MCF 10A (cell line): ENCODE results near the gene UQCC3. TPM values are rescaled to one million over a fixed set of nuclear protein-coding genes. Genes with fewer than 3 reads are reported as not detected.

Source experiments
- BruUV-seq: library from RNA; stranded (reverse); fragments of 400-500 nt; replicated peaks from 2 replicates; lab custom pipeline; 2021; lab: Mats Ljungman, UMichigan
- CTCF ChIA-PET: fragments of 300-600 bp; sonication (Branson Sonifier 250); formaldehyde crosslinking; extraction: SDS; loops from one replicate; lab custom pipeline; 2021; ENCODE audit warnings: antibody characterized with exemption, inconsistent platforms; lab: Yijun Ruan, JAX
- POLR2A ChIA-PET: fragments of 300-600, 350-650 bp; sonication (Branson Sonifier 250); formaldehyde crosslinking; extraction: SDS; loops from one replicate; lab custom pipeline; 2020; ENCODE audit warnings: antibody characterized with exemption, inconsistent platforms; lab: Yijun Ruan, JAX
- DNase-seq: peaks from one replicate; pipeline ENCODE4 v3.0.0-alpha.2; 2018; ENCODE audit not compliant: unreplicated experiment
- H3K27ac Mint-ChIP-seq: one replicate; pipeline ENCODE4 v1.8.0; 2022; ENCODE audit warnings: mild to moderate bottlenecking, low read depth, mixed read lengths; ENCODE audit not compliant: unreplicated experiment
- H3K27me3 Mint-ChIP-seq: one replicate; pipeline ENCODE4 v1.8.0; 2022; ENCODE audit warnings: mixed read lengths; ENCODE audit not compliant: insufficient read depth, unreplicated experiment
- H3K36me3 Mint-ChIP-seq: one replicate; pipeline ENCODE4 v1.8.0; 2022; ENCODE audit warnings: mild to moderate bottlenecking, moderate library complexity, mixed read lengths; ENCODE audit not compliant: insufficient read depth, unreplicated experiment
- H3K4me1 Mint-ChIP-seq: one replicate; pipeline ENCODE4 v1.8.0; 2022; ENCODE audit warnings: mixed read lengths; ENCODE audit not compliant: insufficient read depth, unreplicated experiment
- H3K4me3 Mint-ChIP-seq: one replicate; pipeline ENCODE4 v1.8.0; 2022; ENCODE audit warnings: mild to moderate bottlenecking, moderate library complexity, mixed read lengths; ENCODE audit not compliant: unreplicated experiment
- H3K9me3 Mint-ChIP-seq: one replicate; pipeline ENCODE4 v1.8.0; 2022; ENCODE audit warnings: mixed read lengths; ENCODE audit not compliant: unreplicated experiment
- CTCF ChIP-seq: fragments of 200-600 bp; IDR thresholded peaks from one replicate; pipeline ENCODE4 v1.8.0; 2022; ENCODE audit warnings: antibody characterized with exemption, mild to moderate bottlenecking; ENCODE audit not compliant: unreplicated experiment
- intact Hi-C: fragments of 100-400 bp; cut with micrococcal nuclease; formaldehyde crosslinking; loops from 2 replicates; pipeline ENCODE4 v1.14.1; 2022
- total RNA-seq: library from RNA; stranded (reverse); gene quantifications from 2 replicates; pipeline ENCODE4 v1.2.3, GENCODE V29; 2022

UQCC3 gene
- total RNA-seq, 1 experiment from 2014 or later: 13.8 TPM

DNA sequence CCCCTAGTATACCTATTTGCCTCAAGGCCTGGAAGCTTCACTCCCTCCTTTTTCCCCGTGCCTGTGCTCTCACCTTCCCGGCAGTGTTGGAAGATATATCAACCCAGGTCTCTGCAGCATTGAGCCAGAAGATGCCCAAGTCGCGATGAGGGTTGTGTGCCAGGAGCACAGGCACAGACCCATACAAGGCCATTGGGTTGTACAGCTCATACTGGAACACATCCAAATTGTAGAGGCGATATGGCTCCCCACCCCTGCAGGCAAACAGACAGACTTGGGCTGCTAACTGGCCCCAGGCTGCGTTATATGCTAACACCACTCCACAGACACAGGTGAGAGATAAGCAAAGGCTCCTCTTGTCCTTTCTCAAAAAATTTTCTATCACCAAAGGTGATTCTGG is 39.0 kb upstream of the UQCC3 start:
- ChIA-PET POLR2A (interaction anchor here (1.5 kb wide), 1 partner anchor 33 kb away, joined by 3 read pairs; no protein-coding TSS in a partner anchor), CTCF (no interaction called here)
- no peaks in the 10 kb centered on the region for H3K9me3 Mint-ChIP-seq
- H3K4me3 Mint-ChIP-seq: no peak overlapping the region
- no peak for TF ChIP-seq CTCF
- H3K4me1 Mint-ChIP-seq: no peaks in the 10 kb centered on the region
- no peaks in the 10 kb centered on the region for H3K27me3 Mint-ChIP-seq
- H3K27ac Mint-ChIP-seq: peak overlapping the region; percentile 82
- BruUV-seq: no TSS peak
- no peak for DNase-seq
- H3K36me3 Mint-ChIP-seq: peaks cover 94% of the 10 kb centered on the region
- intact Hi-C loops: no loop called here

DNA sequence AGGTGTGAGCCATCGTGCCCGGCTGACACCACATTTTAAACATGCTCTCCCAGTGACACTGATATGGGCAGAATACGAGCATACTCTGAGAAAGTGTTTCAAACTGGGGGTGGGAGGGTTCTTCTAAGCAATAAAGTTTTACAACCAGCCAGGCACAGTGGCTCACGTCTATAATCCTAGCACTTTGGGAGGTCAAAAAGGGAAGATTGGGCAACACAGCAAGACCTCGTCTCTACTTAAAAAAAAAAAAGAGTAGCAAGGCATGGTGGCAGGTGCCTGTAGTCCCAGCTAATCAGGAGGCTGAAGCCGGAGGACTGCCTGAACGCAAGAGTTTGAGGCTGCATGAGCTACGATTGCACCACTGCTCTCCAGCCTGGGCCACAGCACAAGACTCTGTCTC is 27.3 kb upstream of the UQCC3 start:
- BruUV-seq: no TSS peak

GRCh38 chr11:62645671-62645945 is 25.9 kb upstream of the UQCC3 start:
- Mint-ChIP-seq H3K27ac (peak overlapping the region; percentile 92), H3K4me1 (no peaks in the 10 kb centered on the region), H3K27me3 (no peaks in the 10 kb centered on the region), H3K9me3 (no peaks in the 10 kb centered on the region), H3K36me3 (peaks cover 46% of the 10 kb centered on the region), H3K4me3 (peak overlapping the region; percentile 95)
- BruUV-seq: no TSS peak
- POLR2A ChIA-PET: interaction anchor here (0.6 to 7.1 kb wide), 21 partner anchors 10 to 236 kb away, joined by 3 to 98 read pairs (median 8); partner anchors contain the start of genes AHNAK, B3GAT3, C11orf98 and CSKMT
- peak; percentile 5 for DNase-seq
- CTCF ChIA-PET: interaction anchor here (1.0 to 1.5 kb wide), 2 partner anchors 45 to 251 kb away, joined by 3 to 8 read pairs; no protein-coding TSS in a partner anchor
- no peak for TF ChIP-seq CTCF
- intact Hi-C loops: loop anchor here (5.0 kb wide), 1 partner anchor 33 kb away; the partner anchor contains the start of genes EML3 and ROM1

More for the DNA sequence above, 27.3 kb upstream of the UQCC3 start:
- H3K9me3 Mint-ChIP-seq: no peaks in the 10 kb centered on the region
- DNase-seq: no peak
- H3K4me1 Mint-ChIP-seq: no peaks in the 10 kb centered on the region
- no peak for TF ChIP-seq CTCF
- intact Hi-C loops: no loop called here
- H3K27ac Mint-ChIP-seq: no peak overlapping the region
- no peaks in the 10 kb centered on the region for H3K27me3 Mint-ChIP-seq
- ChIA-PET POLR2A (interaction anchor here (0.6 to 6.5 kb wide), 12 partner anchors 9 to 1768 kb away, joined by 3 to 95 read pairs (median 4); partner anchors contain the start of genes B3GAT3, HNRNPUL2, INTS5 and LBHD1), CTCF (interaction anchor here (0.6 to 1.0 kb wide), 4 partner anchors 14 to 54 kb away, joined by 3 to 4 read pairs (median 3); no protein-coding TSS in a partner anchor)
- H3K36me3 Mint-ChIP-seq: peaks cover 48% of the 10 kb centered on the region
- peak overlapping the region; percentile 95 for H3K4me3 Mint-ChIP-seq

DNA sequence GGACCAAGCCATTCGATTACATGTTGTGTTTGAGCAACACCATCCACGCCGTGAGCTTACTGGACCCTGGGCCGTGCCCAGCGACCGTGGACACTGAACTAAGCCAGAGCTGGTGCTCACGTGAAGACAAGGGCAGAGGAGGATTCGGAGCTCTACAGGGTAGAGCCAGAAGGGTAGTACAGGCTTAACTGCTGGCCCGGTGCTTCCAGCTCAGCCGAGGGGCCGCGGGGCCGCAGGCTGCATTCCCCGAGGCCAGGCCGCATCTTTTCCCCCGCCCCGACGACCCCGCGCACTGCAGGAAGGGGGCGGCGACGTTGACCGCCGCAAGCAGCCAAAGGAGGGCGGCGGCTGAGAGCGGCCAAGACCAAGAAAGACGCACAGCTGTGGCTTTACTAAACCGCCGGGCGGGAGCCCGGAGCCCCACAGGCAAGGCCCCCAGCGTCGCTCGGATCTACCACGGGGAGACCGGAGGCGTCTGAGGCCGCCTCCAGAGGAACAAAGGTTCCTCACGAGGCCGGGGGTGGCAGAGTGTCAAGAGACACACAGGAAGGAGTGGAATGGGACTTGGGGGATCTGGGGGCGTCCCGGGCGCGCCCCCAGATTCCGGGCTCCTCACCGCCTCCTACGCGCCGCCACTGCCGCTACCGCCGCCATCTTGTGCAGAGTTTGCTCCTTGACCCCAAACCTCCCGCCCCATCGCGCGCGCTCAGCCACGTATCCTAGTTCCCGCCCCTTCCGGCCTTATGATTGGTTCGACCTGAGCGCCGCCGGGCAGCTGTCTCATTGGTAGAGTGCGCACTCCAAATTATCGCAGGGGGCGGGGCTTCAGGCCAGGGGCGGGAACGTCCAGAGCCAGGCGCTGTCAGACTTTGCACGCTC is 25.3 kb upstream of the UQCC3 start, which contains the start of gene GANAB:
Gene GANAB, minus strand, starts transcription at position 668 of the 879 bp plus-strand sequence. Its CDS starts 14 bp downstream, at position 654.
- H3K27ac Mint-ChIP-seq: peak within 1 kb of the TSS; percentile 92
- H3K27me3 Mint-ChIP-seq: no peaks in the 10 kb centered on the region
- no peaks in the 10 kb centered on the region for H3K9me3 Mint-ChIP-seq
- CTCF ChIA-PET: interaction anchor here (0.9 to 1.5 kb wide), 3 partner anchors 9 to 252 kb away, joined by 3 to 8 read pairs (median 3); no protein-coding TSS in a partner anchor
- TF ChIP-seq CTCF: no peak
- peaks cover 51% of the 10 kb centered on the region for H3K36me3 Mint-ChIP-seq
- TSS peak; percentile 48 for BruUV-seq
- H3K4me3 Mint-ChIP-seq: peak within 1 kb of the TSS; percentile 95
- peak; percentile 99 for DNase-seq
- intact Hi-C loops: loop anchor here (5.0 kb wide), 1 partner anchor 34 kb away; the partner anchor contains the start of genes EML3 and ROM1
- POLR2A ChIA-PET: interaction anchor here (0.6 to 7.1 kb wide), 28 partner anchors 8 to 667 kb away, joined by 3 to 98 read pairs (median 4); partner anchors contain the start of genes AHNAK, B3GAT3, C11orf98 and CSKMT
- no peaks in the 10 kb centered on the region for H3K4me1 Mint-ChIP-seq
